Peyer's patch (tissue), 4 donors: ENCODE data around the gene RIOK3.

Source experiments
- POLR2A ChIP-seq, 2 donors: fragments of 450-650 bp; IDR thresholded peaks; one replicate each; pipeline ENCODE4 v1.5.1; 2017; ENCODE audit warnings: antibody characterized with exemption in 2 of 2, mild to moderate bottlenecking in 2 of 2, moderate library complexity in 2 of 2
- TF ChIP-seq, protein P1 (sequence below), 6 experiments: fragments of 450-650 bp in 4 of 6; fragments of 200-600 bp in 2 of 6; sonication (generic) in 1 of 6; IDR thresholded peaks; one replicate each; pipeline ENCODE4 v1.5.1; 2017 to 2019; ENCODE audit warnings: antibody characterized with exemption in 6 of 6, mild to moderate bottlenecking in 3 of 6, moderate library complexity in 1 of 6

- TF ChIP-seq, protein P1, sequence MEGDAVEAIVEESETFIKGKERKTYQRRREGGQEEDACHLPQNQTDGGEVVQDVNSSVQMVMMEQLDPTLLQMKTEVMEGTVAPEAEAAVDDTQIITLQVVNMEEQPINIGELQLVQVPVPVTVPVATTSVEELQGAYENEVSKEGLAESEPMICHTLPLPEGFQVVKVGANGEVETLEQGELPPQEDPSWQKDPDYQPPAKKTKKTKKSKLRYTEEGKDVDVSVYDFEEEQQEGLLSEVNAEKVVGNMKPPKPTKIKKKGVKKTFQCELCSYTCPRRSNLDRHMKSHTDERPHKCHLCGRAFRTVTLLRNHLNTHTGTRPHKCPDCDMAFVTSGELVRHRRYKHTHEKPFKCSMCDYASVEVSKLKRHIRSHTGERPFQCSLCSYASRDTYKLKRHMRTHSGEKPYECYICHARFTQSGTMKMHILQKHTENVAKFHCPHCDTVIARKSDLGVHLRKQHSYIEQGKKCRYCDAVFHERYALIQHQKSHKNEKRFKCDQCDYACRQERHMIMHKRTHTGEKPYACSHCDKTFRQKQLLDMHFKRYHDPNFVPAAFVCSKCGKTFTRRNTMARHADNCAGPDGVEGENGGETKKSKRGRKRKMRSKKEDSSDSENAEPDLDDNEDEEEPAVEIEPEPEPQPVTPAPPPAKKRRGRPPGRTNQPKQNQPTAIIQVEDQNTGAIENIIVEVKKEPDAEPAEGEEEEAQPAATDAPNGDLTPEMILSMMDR (IDR thresholded peaks at IDR 0.05): no peak
- TF ChIP-seq POLR2A (IDR thresholded peaks at IDR 0.05): no peak
These were observed 17.7 kb downstream of the RIOK3 start for GRCh38 chr18:23470620-23471387.
